Measurements from ENCODE around the gene MYBPH. TPM values are rescaled to one million over a fixed set of nuclear protein-coding genes. Genes with fewer than 3 reads are reported as not detected.

The MYBPH gene, protein sequence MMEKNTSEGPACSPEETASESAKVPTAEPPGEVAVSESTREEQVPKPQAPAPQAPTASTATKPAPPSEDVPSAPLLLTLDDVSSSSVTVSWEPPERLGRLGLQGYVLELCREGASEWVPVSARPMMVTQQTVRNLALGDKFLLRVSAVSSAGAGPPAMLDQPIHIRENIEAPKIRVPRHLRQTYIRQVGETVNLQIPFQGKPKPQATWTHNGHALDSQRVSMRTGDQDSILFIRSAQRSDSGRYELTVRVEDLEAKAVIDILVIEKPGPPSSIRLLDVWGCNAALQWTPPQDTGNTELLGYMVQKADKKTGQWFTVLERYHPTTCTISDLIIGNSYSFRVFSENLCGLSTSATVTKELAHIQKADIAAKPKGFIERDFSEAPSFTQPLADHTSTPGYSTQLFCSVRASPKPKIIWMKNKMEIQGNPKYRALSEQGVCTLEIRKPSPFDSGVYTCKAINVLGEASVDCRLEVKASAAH
- not detected for total RNA-seq

DNA sequence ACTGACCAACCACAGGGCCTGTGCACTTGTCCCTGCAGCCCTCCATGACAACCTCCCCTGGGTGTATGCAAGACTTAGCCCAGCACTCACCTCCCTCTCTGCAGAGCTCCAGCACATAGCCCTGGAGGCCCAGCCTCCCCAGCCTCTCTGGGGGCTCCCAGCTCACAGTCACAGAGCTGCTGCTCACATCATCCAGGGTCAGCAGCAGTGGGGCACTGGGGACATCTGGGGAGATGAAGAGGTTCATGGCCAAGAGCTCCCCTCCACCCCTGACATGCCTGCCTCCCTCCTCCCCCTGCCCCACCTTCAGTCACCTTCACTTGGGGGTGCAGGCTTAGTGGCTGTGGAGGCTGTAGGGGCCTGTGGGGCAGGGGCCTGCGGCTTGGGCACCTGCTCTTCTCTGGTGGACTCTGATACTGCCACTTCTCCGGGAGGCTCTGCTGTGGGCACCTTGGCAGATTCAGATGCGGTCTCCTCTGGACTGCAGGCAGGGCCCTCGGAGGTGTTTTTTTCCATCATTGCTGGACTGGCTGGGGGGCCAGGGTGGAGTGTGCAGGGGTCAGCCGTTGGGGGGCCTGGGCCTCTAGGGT, at the start of gene MYBPH:
Gene MYBPH (minus strand): TSS at position 590 of the 590 bp plus-strand sequence. CDS start 71 bp downstream, at position 519.
- no peak for DNase-seq
- no peak within 1 kb of the TSS for H3K9ac ChIP-seq (ENCODE audit: low read depth in 2 of 2, low read length in 2 of 2)

DNA sequence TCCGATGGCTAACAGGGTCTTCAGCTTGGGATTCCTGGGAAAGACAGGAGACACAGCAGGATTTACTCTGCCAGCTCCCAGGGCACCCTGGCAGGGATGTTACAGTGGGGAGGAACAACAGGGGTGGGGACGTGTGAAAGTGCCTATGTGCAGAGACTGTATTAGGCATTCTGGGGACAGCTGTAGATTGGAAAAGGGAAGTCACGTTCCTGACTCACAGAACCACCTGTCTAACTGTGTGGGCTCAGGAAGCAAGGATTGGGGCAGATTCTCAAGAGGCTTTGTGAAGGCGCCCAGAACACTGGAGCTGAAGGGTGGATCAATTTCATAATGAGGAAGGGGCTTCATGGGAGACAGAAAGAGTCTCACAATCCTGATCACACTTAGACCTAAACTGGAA, 49.4 kb upstream of the MYBPH start:
- H3K4me3 ChIP-seq: no peak overlapping the region
- no peaks in the 10 kb centered on the region for H3K4me1 ChIP-seq
- H3K9me3 ChIP-seq: no peaks in the 10 kb centered on the region
- H3K27me3 ChIP-seq: no peaks in the 10 kb centered on the region
- H3K27ac ChIP-seq: no peak overlapping the region
- intact Hi-C loops (cut with DNase I): no loop called here
- DNase-seq: no peak
- no peaks in the 10 kb centered on the region for H3K36me3 ChIP-seq
- no peak overlapping the region for H3K9ac ChIP-seq (ENCODE audit: low read depth in 2 of 2, low read length in 2 of 2)
- TF ChIP-seq, protein P1, sequence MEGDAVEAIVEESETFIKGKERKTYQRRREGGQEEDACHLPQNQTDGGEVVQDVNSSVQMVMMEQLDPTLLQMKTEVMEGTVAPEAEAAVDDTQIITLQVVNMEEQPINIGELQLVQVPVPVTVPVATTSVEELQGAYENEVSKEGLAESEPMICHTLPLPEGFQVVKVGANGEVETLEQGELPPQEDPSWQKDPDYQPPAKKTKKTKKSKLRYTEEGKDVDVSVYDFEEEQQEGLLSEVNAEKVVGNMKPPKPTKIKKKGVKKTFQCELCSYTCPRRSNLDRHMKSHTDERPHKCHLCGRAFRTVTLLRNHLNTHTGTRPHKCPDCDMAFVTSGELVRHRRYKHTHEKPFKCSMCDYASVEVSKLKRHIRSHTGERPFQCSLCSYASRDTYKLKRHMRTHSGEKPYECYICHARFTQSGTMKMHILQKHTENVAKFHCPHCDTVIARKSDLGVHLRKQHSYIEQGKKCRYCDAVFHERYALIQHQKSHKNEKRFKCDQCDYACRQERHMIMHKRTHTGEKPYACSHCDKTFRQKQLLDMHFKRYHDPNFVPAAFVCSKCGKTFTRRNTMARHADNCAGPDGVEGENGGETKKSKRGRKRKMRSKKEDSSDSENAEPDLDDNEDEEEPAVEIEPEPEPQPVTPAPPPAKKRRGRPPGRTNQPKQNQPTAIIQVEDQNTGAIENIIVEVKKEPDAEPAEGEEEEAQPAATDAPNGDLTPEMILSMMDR (IDR thresholded peaks at IDR 0.05): no peak

More for the DNA sequence above, at the start of gene MYBPH:
- Histone ChIP-seq H3K27me3 (no peaks in the 10 kb centered on the region), H3K36me3 (no peaks in the 10 kb centered on the region), H3K4me1 (no peaks in the 10 kb centered on the region), H3K27ac (no peak within 1 kb of the TSS), H3K9me3 (no peaks in the 10 kb centered on the region), H3K4me3 (no peak within 1 kb of the TSS)
- intact Hi-C loops (cut with DNase I): no loop called here
- TF ChIP-seq, protein P1 (IDR thresholded peaks at IDR 0.05): no peak

DNA sequence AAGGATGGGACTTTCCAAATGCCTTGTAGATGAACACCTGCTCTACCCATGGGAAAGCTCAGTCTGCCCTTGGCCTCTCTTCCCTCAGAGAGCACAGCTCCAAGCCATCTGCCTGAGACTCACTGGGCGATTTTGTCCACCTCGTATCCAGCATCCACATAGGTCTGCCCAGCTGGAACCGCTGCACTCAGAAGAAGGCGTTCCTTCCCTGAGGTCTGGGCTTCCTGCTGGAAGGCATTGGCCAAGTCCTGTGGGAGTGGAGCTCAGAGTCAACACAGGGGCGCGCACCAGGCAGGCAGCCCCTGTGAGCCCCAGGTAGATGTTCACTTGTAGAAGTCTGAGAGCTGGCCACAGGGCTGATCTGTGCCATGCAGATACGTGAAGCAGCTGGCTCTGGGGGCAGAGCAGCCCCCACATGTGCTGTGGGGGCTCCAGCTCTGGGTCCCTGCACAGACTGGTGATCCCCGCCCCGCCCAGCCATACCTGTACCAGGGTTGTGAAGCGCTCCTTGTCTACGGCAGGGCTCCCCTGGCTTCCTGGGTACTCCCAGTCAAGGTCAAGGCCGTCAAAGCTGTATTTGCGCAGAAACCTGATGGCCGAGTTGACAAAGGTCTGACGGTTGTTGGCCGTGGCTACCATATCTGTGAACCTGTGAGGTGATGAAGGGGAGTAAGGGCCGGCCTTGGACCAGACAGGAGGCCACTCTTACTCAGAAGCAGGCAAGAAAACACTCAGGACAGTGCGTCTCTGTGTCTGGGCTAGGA, 47.6 kb upstream of the MYBPH start:
- no peak overlapping the region for H3K27ac ChIP-seq
- no peak overlapping the region for H3K9ac ChIP-seq (ENCODE audit: low read depth in 2 of 2, low read length in 2 of 2)
- H3K9me3 ChIP-seq: no peaks in the 10 kb centered on the region
- H3K36me3 ChIP-seq: no peaks in the 10 kb centered on the region
- no peaks in the 10 kb centered on the region for H3K4me1 ChIP-seq
- TF ChIP-seq, protein P1 (IDR thresholded peaks at IDR 0.05): no peak
- intact Hi-C loops (cut with DNase I): no loop called here
- no peak for DNase-seq
- H3K27me3 ChIP-seq: no peaks in the 10 kb centered on the region
- H3K4me3 ChIP-seq: no peak overlapping the region

DNA sequence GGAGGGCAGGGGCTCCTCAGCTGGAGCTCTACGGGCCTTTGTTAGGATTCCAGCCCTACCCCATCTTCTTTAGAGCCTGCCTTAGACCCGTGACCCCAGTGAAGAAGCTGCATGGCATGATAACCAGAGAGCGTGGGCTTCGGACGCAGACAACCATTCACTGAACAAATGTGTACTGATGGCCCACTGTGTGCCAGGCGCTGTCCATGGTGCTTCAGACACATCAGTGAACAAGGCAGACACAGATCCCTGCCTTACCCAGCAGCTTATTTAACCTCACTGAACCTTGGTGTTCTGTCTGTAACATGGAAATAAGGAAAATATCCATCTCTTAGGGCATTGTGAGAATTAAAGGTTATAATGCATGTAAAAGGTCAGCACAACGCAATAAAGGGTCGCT, 44.3 kb upstream of the MYBPH start:
- DNase-seq: no peak
- Histone ChIP-seq H3K36me3 (no peaks in the 10 kb centered on the region), H3K9me3 (no peaks in the 10 kb centered on the region), H3K9ac (ENCODE audit: low read depth in 2 of 2, low read length in 2 of 2) (no peak overlapping the region), H3K27ac (no peak overlapping the region), H3K4me3 (no peak overlapping the region), H3K27me3 (no peaks in the 10 kb centered on the region), H3K4me1 (no peaks in the 10 kb centered on the region)
- TF ChIP-seq, protein P1 (IDR thresholded peaks at IDR 0.05): no peak
- intact Hi-C loops (cut with DNase I): loop anchor here (5.0 kb wide), 1 partner anchor 103 kb away; no protein-coding TSS in a partner anchor

GRCh38 chr1:203219171-203219570, 43.5 kb upstream of the MYBPH start:
- H3K9me3 ChIP-seq: no peaks in the 10 kb centered on the region
- intact Hi-C loops (cut with DNase I): loop anchor here (5.0 kb wide), 1 partner anchor 102 kb away; no protein-coding TSS in a partner anchor
- H3K4me1 ChIP-seq: no peaks in the 10 kb centered on the region
- no peak overlapping the region for H3K9ac ChIP-seq (ENCODE audit: low read depth in 2 of 2, low read length in 2 of 2)
- no peaks in the 10 kb centered on the region for H3K36me3 ChIP-seq
- TF ChIP-seq, protein P1 (IDR thresholded peaks at IDR 0.05): no peak
- no peaks in the 10 kb centered on the region for H3K27me3 ChIP-seq
- no peak for DNase-seq
- H3K4me3 ChIP-seq: no peak overlapping the region
- H3K27ac ChIP-seq: no peak overlapping the region
